ENCODE data around the gene NDUFB1.

The NDUFB1 gene

DNA sequence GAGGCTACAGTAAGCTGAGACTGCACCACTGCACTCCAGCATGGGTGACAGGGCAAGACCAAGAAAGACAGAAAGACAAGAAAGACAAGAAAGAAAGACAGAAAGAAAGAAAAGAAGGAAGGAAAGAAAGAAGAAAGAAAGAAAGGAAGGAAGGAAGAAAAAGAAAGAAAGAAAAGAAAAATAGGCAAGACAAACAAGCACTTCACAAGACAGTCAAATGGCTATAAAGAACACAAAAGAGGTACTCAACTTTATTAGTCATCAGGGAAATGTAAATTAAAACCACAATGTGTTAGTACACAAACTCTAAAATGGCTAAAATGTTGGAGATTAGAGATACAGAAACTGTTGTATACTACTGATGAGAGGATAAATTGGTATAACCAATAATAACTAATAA lies 21.7 kb downstream of the NDUFB1 start:
- no peak for DNase-seq (ENCODE audit: low read depth, low spot score)

DNA sequence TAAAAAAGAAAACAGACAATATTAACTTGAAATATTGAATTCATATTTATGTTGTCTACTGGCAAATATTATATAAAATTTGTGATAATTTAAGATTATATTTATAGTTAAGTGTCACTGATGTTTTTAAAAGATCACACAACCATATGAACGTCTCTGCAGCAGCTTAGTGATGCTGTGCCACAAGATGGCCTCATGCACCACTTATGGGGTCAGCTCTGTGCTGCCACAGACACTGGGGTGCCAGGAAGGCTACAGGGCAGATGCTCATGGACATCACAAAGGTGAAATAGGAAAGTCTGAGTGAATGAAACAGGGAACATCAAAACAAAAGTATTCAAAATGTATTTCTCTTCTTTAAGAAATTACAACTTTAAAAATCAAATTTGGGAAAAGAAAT lies 28.2 kb downstream of the NDUFB1 start:
- DNase-seq (ENCODE audit: low read depth, low spot score) = no peak

DNA sequence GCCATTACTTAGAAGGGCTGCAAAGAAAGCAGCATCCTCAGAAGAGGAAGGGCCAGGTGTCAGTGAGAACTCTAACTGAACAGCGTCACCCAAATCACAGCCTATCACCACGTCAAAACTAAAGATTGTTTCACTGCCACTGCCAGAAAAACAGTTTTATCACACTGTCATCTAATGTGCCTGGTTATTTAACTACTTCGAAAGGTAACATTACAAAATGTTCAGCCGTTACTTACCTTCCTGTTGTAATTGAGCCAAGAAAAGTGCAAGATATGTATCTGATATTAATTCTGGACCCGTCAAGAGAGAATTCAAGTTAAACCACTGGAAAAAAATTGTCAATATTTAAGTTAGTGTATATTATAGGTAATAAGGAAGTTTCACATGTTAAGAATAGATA lies 33.0 kb downstream of the NDUFB1 start:
- no peak for DNase-seq (ENCODE audit: low read depth, low spot score)

DNA sequence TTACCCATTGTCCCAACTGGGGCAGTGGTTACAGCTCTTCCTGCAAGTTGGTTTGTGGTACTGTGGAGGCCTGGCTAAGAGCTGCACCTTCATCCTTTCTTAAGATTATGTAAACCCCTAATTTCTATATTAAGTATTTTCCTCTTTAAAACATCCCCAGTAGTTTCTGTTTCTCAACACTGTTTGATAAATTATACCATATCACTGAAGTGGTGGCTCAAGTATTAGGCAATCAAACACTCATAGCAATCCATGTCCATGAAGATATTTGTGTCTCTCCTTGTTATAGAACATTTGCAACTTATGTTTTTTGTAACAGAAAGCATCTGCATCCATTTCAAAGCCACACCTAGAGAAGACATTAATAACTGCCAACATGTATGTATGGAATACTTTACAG lies 47.0 kb downstream of the NDUFB1 start:
- DNase-seq (ENCODE audit: low read depth, low spot score) = no peak

Measured in activated naive CD8-positive, alpha-beta T cell treated with anti-CD3 and anti-CD28 coated beads, Interleukin-2, amount 50 U/mL, for 16 hours (primary cell).